PC-9 (cell line): Measurements from ENCODE around the gene PBX3. TPM values are rescaled to one million over a fixed set of nuclear protein-coding genes. Genes with fewer than 3 reads are reported as not detected.

Source experiments
- Bru-seq: library from RNA; stranded (reverse); fragments of 400-500 nt; gene quantifications from one replicate; lab custom pipeline; 2021; lab: Mats Ljungman, UMichigan
- BruChase-seq, 2 experiments: library from RNA; stranded (reverse); fragments of 400-500 nt; gene quantifications; one replicate each; lab custom pipeline; 2021; lab: Mats Ljungman, UMichigan
- BruUV-seq: library from RNA; stranded (reverse); fragments of 400-500 nt; replicated peaks from 2 replicates; lab custom pipeline; 2021; lab: Mats Ljungman, UMichigan
- CTCF ChIA-PET: fragments of 300-600 bp; sonication (Branson Sonifier 250); formaldehyde crosslinking; loops from one replicate; lab custom pipeline; 2022; ENCODE audit warnings: antibody characterized with exemption; lab: Charles Lee
- POLR2A ChIA-PET: fragments of 300-600 bp; sonication (Branson Sonifier 250); formaldehyde crosslinking; loops from one replicate; lab custom pipeline; 2022; ENCODE audit warnings: antibody characterized with exemption; ENCODE audit not compliant: unreplicated experiment; lab: Charles Lee
- DNase-seq, 2 experiments: peaks; one replicate each; pipeline versions ENCODE4 v3.0.0 to v3.0.0-alpha.2; 2015 to 2022; ENCODE audit warnings: mixed read lengths in 1 of 2
- H2AFZ ChIP-seq: fragments of 200-600 bp; sonication (generic); 2 replicates; pipeline ENCODE4 v1.8.1; 2017; ENCODE audit warnings: antibody characterized with exemption
- H3F3A ChIP-seq: fragments of 200-600 bp; sonication (generic); 2 replicates; pipeline ENCODE4 v1.8.1; 2017; ENCODE audit warnings: antibody characterized with exemption, mild to moderate bottlenecking, low read depth; ENCODE audit not compliant: insufficient read depth
- H3K27ac ChIP-seq: fragments of 200-600 bp; sonication (generic); 2 replicates; pipeline ENCODE4 v1.6.1; 2016; ENCODE audit warnings: mixed run types
- H3K27me3 ChIP-seq: fragments of 200-600 bp; sonication (generic); 2 replicates; pipeline ENCODE4 v1.6.1; 2016; ENCODE audit warnings: low read depth, mixed run types; ENCODE audit not compliant: insufficient read depth
- H3K36me3 ChIP-seq: fragments of 200-600 bp; sonication (generic); 2 replicates; pipeline ENCODE4 v1.6.1; 2016; ENCODE audit warnings: low read depth, mixed run types
- H3K4me1 ChIP-seq: fragments of 200-600 bp; sonication (generic); replicated peaks from 2 replicates; pipeline ENCODE4 v1.6.1; 2016; ENCODE audit warnings: mixed run types; ENCODE audit not compliant: insufficient read depth
- H3K4me2 ChIP-seq: fragments of 200-600 bp; sonication (generic); 2 replicates; pipeline ENCODE4 v1.6.1; 2017; ENCODE audit warnings: mixed run types
- H3K4me3 ChIP-seq: fragments of 200-600 bp; sonication (generic); 2 replicates; pipeline ENCODE4 v1.6.1; 2016; ENCODE audit warnings: mixed run types
- H3K79me2 ChIP-seq: fragments of 200-600 bp; sonication (generic); 2 replicates; pipeline ENCODE4 v1.6.1; 2017; ENCODE audit warnings: low read depth, mixed run types
- H3K9me2 ChIP-seq: fragments of 200-600 bp; sonication (generic); 2 replicates; pipeline ENCODE4 v1.8.1; 2017; ENCODE audit warnings: mild to moderate bottlenecking; ENCODE audit not compliant: insufficient read depth
- H3K9me3 ChIP-seq: fragments of 200-600 bp; sonication (generic); 2 replicates; pipeline ENCODE4 v1.8.1; 2016; ENCODE audit warnings: low read depth; ENCODE audit not compliant: insufficient read depth
- H4K20me1 ChIP-seq: fragments of 200-600 bp; sonication (generic); 2 replicates; pipeline ENCODE4 v1.8.1; 2017; ENCODE audit not compliant: insufficient read depth
- EZH2 ChIP-seq: fragments of 200-600 bp; sonication (generic); IDR thresholded peaks from 2 replicates; pipeline ENCODE4 v1.8.0; 2017; ENCODE audit warnings: antibody characterized with exemption, low read depth
- intact Hi-C: fragments of 100-400 bp; cut with micrococcal nuclease; formaldehyde crosslinking; loops from one replicate; pipeline ENCODE4 v1.10.0; 2022; ENCODE audit not compliant: unreplicated experiment
- long read RNA-seq: library from polyadenylated mRNA; stranded (forward); transcript quantifications from one replicate; pipeline ENCODE4 v2.0.0, GENCODE V29; 2022
- total RNA-seq: library from RNA; stranded (reverse); gene quantifications from 2 replicates; pipeline ENCODE4 v1.2.3, GENCODE V29; 2021
- TF ChIP-seq, protein P1 (sequence below): fragments of 200-600 bp; sonication (generic); conservative IDR thresholded peaks from 2 replicates; pipeline ENCODE4 v1.6.1; 2017; ENCODE audit warnings: mixed run types, antibody characterized with exemption, mild to moderate bottlenecking, moderate library complexity

PBX3 gene
- total RNA-seq = 12.0 and 18.3 TPM in 2 replicates
- Bru-seq, nascent RNA = percentile 73 among the genes with signal in this experiment
- BruChase-seq, experiment 1, labeled RNA remaining after a 2-hour chase = percentile 56 among the genes with signal in this experiment
- percentile 57 among the genes with signal in this experiment for BruChase-seq, experiment 2, labeled RNA remaining after a 6-hour chase
- long read RNA-seq, partial matches to known transcripts = 0 of 11 reads
- long read RNA-seq, other reads (novel, unspliced or antisense) = 5 of 11 reads

DNA sequence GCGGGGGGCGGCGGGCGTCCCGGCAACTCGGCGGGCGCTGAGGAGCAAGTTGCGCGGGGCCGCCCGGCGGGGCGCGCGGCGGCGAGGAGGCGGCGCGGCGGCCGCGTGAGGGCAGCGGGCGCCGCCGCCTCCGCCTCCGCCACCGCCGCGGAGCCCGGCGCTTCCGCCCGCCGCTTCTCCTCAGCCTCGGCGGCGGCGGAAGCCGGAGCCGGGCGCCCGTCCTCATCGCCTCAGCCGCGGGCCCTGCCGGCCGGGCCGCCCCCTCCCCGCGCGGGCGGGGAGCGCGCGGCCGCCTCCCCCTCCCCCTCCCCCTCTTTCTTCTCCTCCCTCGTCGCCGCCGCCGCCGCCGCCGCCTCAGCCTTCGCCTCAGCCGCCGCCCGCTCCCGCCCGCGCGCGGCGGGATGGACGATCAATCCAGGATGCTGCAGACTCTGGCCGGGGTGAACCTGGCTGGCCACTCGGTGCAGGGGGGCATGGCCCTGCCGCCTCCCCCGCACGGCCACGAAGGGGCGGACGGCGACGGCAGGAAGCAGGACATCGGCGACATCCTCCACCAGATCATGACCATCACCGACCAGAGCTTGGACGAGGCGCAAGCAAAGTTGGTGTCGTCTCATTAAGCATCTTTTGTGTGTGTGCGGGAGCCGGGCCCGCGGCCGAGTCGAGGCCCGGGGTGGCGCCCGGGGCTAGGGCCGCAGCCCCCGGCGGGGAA, at the start of gene PBX3:
TSS of gene PBX3 (plus strand) at position 321 of the 712 bp plus-strand sequence.
- ChIA-PET CTCF (no interaction called here), POLR2A (no interaction called here)
- Histone ChIP-seq H3K9me2 (no peaks in the 10 kb centered on the region), H3K79me2 (no peaks in the 10 kb centered on the region), H3F3A (peaks cover 5% of the 10 kb centered on the region; the same call in 1 of the 2 replicates), H3K9me3 (no peaks in the 10 kb centered on the region), H3K4me3 (peak within 1 kb of the TSS; percentile 85), H3K27ac (no peak within 1 kb of the TSS), H4K20me1 (no peaks in the 10 kb centered on the region), H2AFZ (peak within 1 kb of the TSS; percentile 98), H3K4me2 (peak within 1 kb of the TSS; percentile 94), H3K4me1 (peaks cover 16% of the 10 kb centered on the region; the same call in 1 of the 2 replicates), H3K27me3 (no peaks in the 10 kb centered on the region), H3K36me3 (no peaks in the 10 kb centered on the region)
- peak in 1 of 2 experiments; percentile 57 for DNase-seq
- TF ChIP-seq, protein P1, sequence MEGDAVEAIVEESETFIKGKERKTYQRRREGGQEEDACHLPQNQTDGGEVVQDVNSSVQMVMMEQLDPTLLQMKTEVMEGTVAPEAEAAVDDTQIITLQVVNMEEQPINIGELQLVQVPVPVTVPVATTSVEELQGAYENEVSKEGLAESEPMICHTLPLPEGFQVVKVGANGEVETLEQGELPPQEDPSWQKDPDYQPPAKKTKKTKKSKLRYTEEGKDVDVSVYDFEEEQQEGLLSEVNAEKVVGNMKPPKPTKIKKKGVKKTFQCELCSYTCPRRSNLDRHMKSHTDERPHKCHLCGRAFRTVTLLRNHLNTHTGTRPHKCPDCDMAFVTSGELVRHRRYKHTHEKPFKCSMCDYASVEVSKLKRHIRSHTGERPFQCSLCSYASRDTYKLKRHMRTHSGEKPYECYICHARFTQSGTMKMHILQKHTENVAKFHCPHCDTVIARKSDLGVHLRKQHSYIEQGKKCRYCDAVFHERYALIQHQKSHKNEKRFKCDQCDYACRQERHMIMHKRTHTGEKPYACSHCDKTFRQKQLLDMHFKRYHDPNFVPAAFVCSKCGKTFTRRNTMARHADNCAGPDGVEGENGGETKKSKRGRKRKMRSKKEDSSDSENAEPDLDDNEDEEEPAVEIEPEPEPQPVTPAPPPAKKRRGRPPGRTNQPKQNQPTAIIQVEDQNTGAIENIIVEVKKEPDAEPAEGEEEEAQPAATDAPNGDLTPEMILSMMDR = no peak
- no peak for TF ChIP-seq EZH2
- BruUV-seq = no TSS peak
- intact Hi-C loops = loop anchor here (2.0 to 10.0 kb wide), 2 partner anchors 188 to 322 kb away; no protein-coding TSS in a partner anchor

DNA sequence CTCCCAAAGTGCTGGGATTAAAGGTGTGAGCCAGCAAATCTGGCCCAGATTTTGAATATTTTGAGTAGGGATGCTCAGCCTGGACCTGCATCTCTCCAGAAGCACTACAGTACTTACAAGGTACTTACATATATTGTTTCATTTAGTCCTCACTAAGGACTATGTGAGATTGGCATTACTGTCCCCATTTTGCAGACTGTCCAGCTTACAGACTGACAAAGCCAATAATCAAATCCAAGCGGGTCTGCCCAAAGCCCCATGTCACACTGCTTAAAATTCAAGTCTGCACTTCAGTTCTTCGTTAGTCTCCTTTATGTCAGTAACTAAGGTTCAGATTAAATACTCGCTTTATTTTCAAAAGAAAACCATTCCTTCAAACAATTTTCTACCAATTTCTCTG, 47.3 kb upstream of the PBX3 start:
- no peak overlapping the region for H2AFZ ChIP-seq
- no peak overlapping the region for H3K27ac ChIP-seq
- H3K9me3 ChIP-seq = no peaks in the 10 kb centered on the region
- DNase-seq = no peak
- CTCF ChIA-PET = no interaction called here
- no peaks in the 10 kb centered on the region for H3K27me3 ChIP-seq
- no peak overlapping the region for H3K4me3 ChIP-seq
- BruUV-seq = no TSS peak
- no peak overlapping the region for H3K4me2 ChIP-seq
- no peaks in the 10 kb centered on the region for H3K9me2 ChIP-seq
- no peaks in the 10 kb centered on the region; the same call in 1 of the 2 replicates for H3K4me1 ChIP-seq
- TF ChIP-seq, protein P1 = no peak
- no peak for TF ChIP-seq EZH2
- H4K20me1 ChIP-seq = peaks cover 11% of the 10 kb centered on the region
- peaks cover 80% of the 10 kb centered on the region for H3K79me2 ChIP-seq
- POLR2A ChIA-PET = no interaction called here
- intact Hi-C loops = no loop called here
- H3K36me3 ChIP-seq = no peaks in the 10 kb centered on the region
- no peaks in the 10 kb centered on the region; the same call in 1 of the 2 replicates for H3F3A ChIP-seq

DNA sequence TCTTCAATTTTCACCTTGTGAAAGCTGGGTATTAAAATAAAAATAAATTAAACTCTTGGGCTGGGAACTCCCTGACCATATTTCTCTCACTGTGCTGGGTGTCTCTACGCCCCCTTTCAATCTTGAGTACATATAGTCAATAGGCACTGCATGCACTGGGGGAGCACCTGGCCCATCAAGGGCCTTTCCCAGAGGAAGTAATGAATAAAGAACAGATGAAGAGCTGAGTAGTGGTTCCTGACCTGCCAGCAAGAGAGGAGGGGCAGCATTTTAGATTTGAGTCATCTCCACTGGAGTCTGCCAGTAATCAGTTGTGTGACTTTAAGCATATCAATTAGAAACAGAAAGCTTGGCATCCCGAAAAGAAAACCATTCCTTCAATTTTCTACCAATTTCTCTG, 46.4 kb upstream of the PBX3 start:
- TF ChIP-seq EZH2 = no peak
- TF ChIP-seq, protein P1 = no peak
- Histone ChIP-seq H3K4me1 (peaks cover 9% of the 10 kb centered on the region; the same call in 1 of the 2 replicates), H4K20me1 (peaks cover 11% of the 10 kb centered on the region), H3K4me2 (no peak overlapping the region), H3F3A (no peaks in the 10 kb centered on the region; the same call in 1 of the 2 replicates), H3K36me3 (no peaks in the 10 kb centered on the region), H3K27ac (no peak overlapping the region), H3K79me2 (peaks cover 90% of the 10 kb centered on the region), H3K9me2 (no peaks in the 10 kb centered on the region), H3K4me3 (no peak overlapping the region), H2AFZ (no peak overlapping the region), H3K27me3 (no peaks in the 10 kb centered on the region), H3K9me3 (no peaks in the 10 kb centered on the region)
- CTCF ChIA-PET = no interaction called here
- DNase-seq = no peak
- POLR2A ChIA-PET = no interaction called here
- intact Hi-C loops = no loop called here
- BruUV-seq = no TSS peak
